ENCODE results near the gene CMTR2. TPM values are rescaled to one million over a fixed set of nuclear protein-coding genes. Genes with fewer than 3 reads are reported as not detected.
A peak's percentile ranks its signal among the peaks of the same experiment; 100 is the strongest.
"Not testable (repeated sequence)": the region's sequence is repeated elsewhere in the genome, so short reads cannot be mapped to it uniquely, and the experiment has no call there.

CMTR2 gene
- total RNA-seq, 1 donor from 2014 or later: 20.0 TPM

DNA sequence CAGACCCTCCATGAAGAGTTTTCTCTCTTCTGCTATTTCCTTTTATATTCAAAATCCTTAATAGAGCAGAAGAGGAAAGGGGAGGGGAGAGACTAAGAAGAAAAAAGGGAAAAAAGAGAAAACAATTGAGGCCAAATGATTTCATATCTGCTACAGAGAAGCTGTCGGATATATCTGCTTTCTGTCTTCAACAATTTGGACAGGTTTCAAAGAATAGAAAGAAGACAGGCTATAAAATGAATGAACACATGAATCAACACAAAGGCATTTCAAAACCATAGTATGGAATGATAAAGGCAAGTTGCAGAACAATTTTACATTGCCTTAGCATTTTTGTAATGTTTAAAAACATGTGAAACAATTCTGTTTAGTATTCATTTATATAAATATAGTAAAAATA is 4.7 kb upstream of the CMTR2 start:
- peaks cover 22% of the 10 kb centered on the region for H3K27me3 Mint-ChIP-seq
- intact Hi-C loops (cut with micrococcal nuclease): no loop called here
- DNase-seq: no peak
- H3K36me3 Mint-ChIP-seq (ENCODE audit: low read depth): no peaks in the 10 kb centered on the region
- H3K4me3 Mint-ChIP-seq: no peak overlapping the region
- H3K27ac Mint-ChIP-seq: no peak overlapping the region
- H3K9me3 Mint-ChIP-seq: no peaks in the 10 kb centered on the region
- peaks cover 2% of the 10 kb centered on the region for H3K4me1 Mint-ChIP-seq

DNA sequence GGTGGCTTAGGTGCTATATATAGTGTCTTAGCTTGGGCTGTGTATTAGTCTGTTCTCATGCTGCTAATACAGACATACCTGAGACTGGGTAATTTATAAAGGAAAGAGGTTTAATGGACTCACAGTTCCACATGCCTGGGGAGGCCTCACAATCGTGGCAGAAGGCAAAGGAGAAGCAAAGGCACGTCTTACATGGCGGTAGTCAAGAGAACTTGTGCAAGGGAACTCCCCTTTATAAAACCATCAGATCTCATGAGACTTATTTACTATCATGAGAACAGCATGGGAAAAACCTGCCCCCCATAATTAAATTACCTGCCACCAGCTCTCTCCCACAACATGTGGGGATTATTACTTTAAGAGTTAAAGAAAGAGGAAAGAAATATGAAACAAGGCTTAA is 2.9 kb upstream of the CMTR2 start:
- Mint-ChIP-seq H3K4me1 (peaks cover 12% of the 10 kb centered on the region), H3K27me3 (peaks cover 19% of the 10 kb centered on the region)
- H3K9me3 Mint-ChIP-seq; DNase-seq; intact Hi-C loops (cut with micrococcal nuclease); H3K36me3 Mint-ChIP-seq (ENCODE audit: low read depth); H3K4me3 Mint-ChIP-seq; H3K27ac Mint-ChIP-seq: not testable (repeated sequence)

- Mint-ChIP-seq H3K36me3 (ENCODE audit: low read depth) (peaks cover 28% of the 10 kb centered on the region), H3K27me3 (peaks cover 16% of the 10 kb centered on the region), H3K4me1 (peaks cover 15% of the 10 kb centered on the region), H3K4me3 (peak overlapping the region; percentile 85), H3K27ac (peak overlapping the region; percentile 87), H3K9me3 (no peaks in the 10 kb centered on the region)
- DNase-seq: no peak
- intact Hi-C loops (cut with micrococcal nuclease): loop anchor here (10.0 kb wide), 2 partner anchors 175 to 715 kb away; partner anchors contain the start of genes DHODH, PKD1L3 and ZNF23
These were observed 495 bp upstream of the CMTR2 start for GRCh38 chr16:71289732-71290062.

- Mint-ChIP-seq H3K4me1 (peaks cover 18% of the 10 kb centered on the region), H3K36me3 (ENCODE audit: low read depth) (peaks cover 39% of the 10 kb centered on the region), H3K27ac (peak overlapping the region; percentile 87), H3K27me3 (peaks cover 14% of the 10 kb centered on the region), H3K4me3 (peak overlapping the region; percentile 85), H3K9me3 (no peaks in the 10 kb centered on the region)
- no peak for DNase-seq
- intact Hi-C loops (cut with micrococcal nuclease): loop anchor here (10.0 kb wide), 2 partner anchors 176 to 716 kb away; partner anchors contain the start of genes DHODH, PKD1L3 and ZNF23
These were observed 672 bp downstream of the CMTR2 start for GRCh38 chr16:71288570-71288889.

GRCh38 chr16:71287911-71288310 is 1.3 kb downstream of the CMTR2 start:
- Mint-ChIP-seq H3K27ac (peak overlapping the region; percentile 87), H3K27me3 (peaks cover 10% of the 10 kb centered on the region), H3K4me3 (peak overlapping the region; percentile 85), H3K9me3 (no peaks in the 10 kb centered on the region), H3K36me3 (ENCODE audit: low read depth) (peaks cover 43% of the 10 kb centered on the region), H3K4me1 (peaks cover 19% of the 10 kb centered on the region)
- intact Hi-C loops (cut with micrococcal nuclease): loop anchor here (10.0 kb wide), 2 partner anchors 177 to 717 kb away; partner anchors contain the start of genes DHODH, PKD1L3 and ZNF23
- no peak for DNase-seq

DNA sequence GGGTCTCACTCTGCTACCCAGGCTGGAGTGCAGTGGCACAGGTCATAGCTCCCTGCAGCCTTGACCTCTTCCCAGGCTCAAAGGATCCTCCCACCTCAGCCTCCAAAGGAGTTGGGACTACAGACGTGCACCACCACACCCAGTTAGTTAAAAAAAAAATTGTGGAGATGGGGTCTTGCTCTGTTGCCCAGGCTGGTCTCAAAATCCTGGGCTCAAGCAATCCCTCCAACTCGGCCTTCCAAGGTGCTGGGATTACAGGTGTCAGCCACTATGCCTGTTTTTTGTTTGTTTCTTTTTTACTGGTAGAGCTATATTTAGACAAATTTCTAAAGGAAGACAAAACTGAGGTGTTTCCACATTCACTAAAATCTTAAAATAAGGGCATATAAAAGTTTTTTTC is 1.7 kb downstream of the CMTR2 start:
- peaks cover 48% of the 10 kb centered on the region for H3K36me3 Mint-ChIP-seq (ENCODE audit: low read depth)
- no peak overlapping the region for H3K27ac Mint-ChIP-seq
- H3K4me1 Mint-ChIP-seq: peaks cover 21% of the 10 kb centered on the region
- DNase-seq: no peak
- peaks cover 7% of the 10 kb centered on the region for H3K27me3 Mint-ChIP-seq
- intact Hi-C loops (cut with micrococcal nuclease): loop anchor here (10.0 kb wide), 2 partner anchors 177 to 717 kb away; partner anchors contain the start of genes DHODH, PKD1L3 and ZNF23
- no peaks in the 10 kb centered on the region for H3K9me3 Mint-ChIP-seq
- H3K4me3 Mint-ChIP-seq: no peak overlapping the region

DNA sequence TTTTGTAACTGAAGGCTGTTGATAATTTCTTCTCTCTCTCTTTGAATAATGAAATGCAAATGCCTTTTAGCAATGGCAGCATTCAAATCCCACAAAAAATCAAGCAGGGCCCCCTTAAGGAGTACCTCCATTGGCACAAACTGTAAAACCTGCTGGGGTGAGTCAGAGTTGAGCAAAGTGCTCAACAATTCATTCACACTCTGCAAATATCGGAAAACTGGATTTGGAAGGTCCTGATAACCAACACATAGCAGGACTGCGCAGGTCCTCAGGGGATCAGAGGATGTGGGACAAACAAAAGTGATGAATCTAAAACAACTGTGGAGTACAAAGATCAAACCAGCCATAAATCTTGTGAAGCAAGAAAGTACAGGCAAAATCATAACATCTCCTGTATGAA is 5.6 kb downstream of the CMTR2 start:
- DNase-seq: peak; percentile 31
- Mint-ChIP-seq H3K4me1 (peaks cover 19% of the 10 kb centered on the region), H3K36me3 (ENCODE audit: low read depth) (peaks cover 51% of the 10 kb centered on the region), H3K27me3 (no peaks in the 10 kb centered on the region), H3K27ac (no peak overlapping the region), H3K9me3 (no peaks in the 10 kb centered on the region), H3K4me3 (no peak overlapping the region)
- intact Hi-C loops (cut with micrococcal nuclease): loop anchor here (10.0 kb wide), 2 partner anchors 181 to 721 kb away; partner anchors contain the start of genes DHODH, PKD1L3 and ZNF23

DNA sequence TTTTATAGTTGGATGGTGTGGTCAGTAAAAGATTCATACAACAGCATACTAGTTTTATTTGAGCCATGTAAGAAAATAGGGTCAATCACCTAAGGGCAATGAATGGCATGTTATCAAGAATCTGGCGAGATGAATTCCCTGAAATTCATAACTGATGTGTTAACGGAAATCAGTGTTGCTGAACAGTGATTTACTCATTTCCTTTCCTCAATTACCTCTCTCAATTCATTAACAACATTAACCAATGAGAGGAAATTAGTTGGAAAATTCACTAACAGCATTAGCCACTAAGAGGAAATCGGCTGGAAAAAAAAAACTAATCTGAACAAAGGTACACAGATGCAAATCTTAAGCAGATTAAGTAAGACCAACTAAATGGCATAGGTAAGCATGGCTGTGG is 6.3 kb downstream of the CMTR2 start:
- Mint-ChIP-seq H3K36me3 (ENCODE audit: low read depth) (peaks cover 45% of the 10 kb centered on the region), H3K27ac (no peak overlapping the region), H3K4me1 (peaks cover 13% of the 10 kb centered on the region), H3K27me3 (no peaks in the 10 kb centered on the region), H3K4me3 (no peak overlapping the region), H3K9me3 (no peaks in the 10 kb centered on the region)
- intact Hi-C loops (cut with micrococcal nuclease): loop anchor here (10.0 kb wide), 2 partner anchors 182 to 722 kb away; partner anchors contain the start of genes DHODH, PKD1L3 and ZNF23
- no peak for DNase-seq

- Mint-ChIP-seq H3K36me3 (ENCODE audit: low read depth) (no peaks in the 10 kb centered on the region), H3K27ac (no peak overlapping the region), H3K27me3 (no peaks in the 10 kb centered on the region), H3K4me3 (no peak overlapping the region), H3K9me3 (peaks cover 14% of the 10 kb centered on the region), H3K4me1 (no peaks in the 10 kb centered on the region)
- DNase-seq: no peak
- intact Hi-C loops (cut with micrococcal nuclease): no loop called here
These were observed 12.4 kb downstream of the CMTR2 start for GRCh38 chr16:71276589-71277334.

- no peak for DNase-seq
- Mint-ChIP-seq H3K27ac (no peak overlapping the region), H3K4me1 (no peaks in the 10 kb centered on the region), H3K9me3 (peaks cover 14% of the 10 kb centered on the region), H3K4me3 (no peak overlapping the region), H3K36me3 (ENCODE audit: low read depth) (no peaks in the 10 kb centered on the region), H3K27me3 (peaks cover 20% of the 10 kb centered on the region)
- intact Hi-C loops (cut with micrococcal nuclease): no loop called here
These were observed 15.8 kb downstream of the CMTR2 start for GRCh38 chr16:71273384-71273783.

- intact Hi-C loops (cut with micrococcal nuclease): no loop called here
These were observed 24.9 kb downstream of the CMTR2 start for GRCh38 chr16:71264299-71264698.

GRCh38 chr16:71263582-71263981 is 25.6 kb downstream of the CMTR2 start:
- peaks cover 32% of the 10 kb centered on the region for H3K27me3 Mint-ChIP-seq
- intact Hi-C loops (cut with micrococcal nuclease): no loop called here
- no peak overlapping the region for H3K27ac Mint-ChIP-seq
- DNase-seq: no peak
- peaks cover 7% of the 10 kb centered on the region for H3K4me1 Mint-ChIP-seq
- no peaks in the 10 kb centered on the region for H3K36me3 Mint-ChIP-seq (ENCODE audit: low read depth)
- peaks cover 5% of the 10 kb centered on the region for H3K9me3 Mint-ChIP-seq
- H3K4me3 Mint-ChIP-seq: no peak overlapping the region

More at GRCh38 chr16:71264299-71264698, 24.9 kb downstream of the CMTR2 start:
- H3K27me3 Mint-ChIP-seq: peaks cover 30% of the 10 kb centered on the region
- H3K9me3 Mint-ChIP-seq: peaks cover 4% of the 10 kb centered on the region
- H3K36me3 Mint-ChIP-seq (ENCODE audit: low read depth): no peaks in the 10 kb centered on the region
- H3K4me3 Mint-ChIP-seq: no peak overlapping the region
- H3K4me1 Mint-ChIP-seq: peaks cover 2% of the 10 kb centered on the region
- H3K27ac Mint-ChIP-seq: no peak overlapping the region
- no peak for DNase-seq

DNA sequence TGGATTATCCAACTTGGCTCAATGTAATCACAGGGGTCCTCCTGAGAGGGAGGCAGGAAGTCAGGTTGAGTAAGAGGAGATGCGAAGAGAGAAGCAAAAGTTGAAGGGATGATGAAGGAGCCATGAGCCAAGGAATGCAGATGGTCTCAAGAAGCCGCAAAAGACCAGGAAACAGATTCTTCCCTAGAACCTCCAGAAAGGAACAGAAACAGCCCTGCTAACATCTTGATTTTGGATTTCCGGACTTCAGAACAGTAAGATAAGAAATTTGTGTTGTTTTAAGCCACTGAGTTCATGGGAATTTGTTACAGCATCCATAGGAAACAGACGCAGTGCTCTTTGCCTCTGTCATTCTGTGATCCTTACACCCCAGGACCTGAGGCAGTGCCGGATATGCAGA is 26.8 kb downstream of the CMTR2 start:
- Mint-ChIP-seq H3K27ac (no peak overlapping the region), H3K27me3 (peaks cover 37% of the 10 kb centered on the region), H3K4me3 (no peak overlapping the region), H3K36me3 (ENCODE audit: low read depth) (no peaks in the 10 kb centered on the region), H3K9me3 (peaks cover 5% of the 10 kb centered on the region), H3K4me1 (peaks cover 7% of the 10 kb centered on the region)
- intact Hi-C loops (cut with micrococcal nuclease): no loop called here
- DNase-seq: peak; percentile 40

- H3K4me3 Mint-ChIP-seq: no peak overlapping the region
These were observed 28.2 kb downstream of the CMTR2 start for GRCh38 chr16:71260995-71261394.

More at GRCh38 chr16:71260995-71261394, 28.2 kb downstream of the CMTR2 start:
- Mint-ChIP-seq H3K27me3 (peaks cover 45% of the 10 kb centered on the region), H3K27ac (no peak overlapping the region), H3K4me1 (peaks cover 7% of the 10 kb centered on the region), H3K9me3 (peaks cover 5% of the 10 kb centered on the region), H3K36me3 (ENCODE audit: low read depth) (no peaks in the 10 kb centered on the region)
- no peak for DNase-seq
- intact Hi-C loops (cut with micrococcal nuclease): no loop called here
